Raji (cell line): ENCODE data around the gene TELO2.

Source experiments
- POLR2A ChIP-seq: IDR thresholded peaks from 2 replicates; pipeline ENCODE4 v1.6.1; 2011; ENCODE audit warnings: low read depth, low read length, control low read depth; ENCODE audit not compliant: insufficient read depth

The TELO2 gene

GRCh38 chr16:1539720-1540555 is 46.8 kb downstream of the TELO2 start:
- no peak for TF ChIP-seq POLR2A

DNA sequence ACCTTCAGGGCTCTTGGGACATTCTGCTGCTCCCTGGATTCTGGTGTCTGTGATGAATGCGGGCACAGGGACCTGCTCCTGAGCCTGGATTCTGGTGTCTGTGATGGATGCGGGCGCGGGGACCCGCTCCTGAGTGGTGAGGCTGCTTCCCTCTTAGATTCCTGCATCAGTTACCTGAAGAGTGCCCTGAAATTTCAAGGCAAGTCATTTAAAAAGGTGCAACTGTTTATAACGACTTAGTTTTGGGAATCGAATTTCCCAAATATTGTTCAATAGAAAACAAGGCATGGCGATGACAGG is 47.3 kb downstream of the TELO2 start:
- TF ChIP-seq POLR2A = no peak

- TF ChIP-seq POLR2A = no peak
Measured at GRCh38 chr16:1541293-1542165, 48.4 kb downstream of the TELO2 start.

GRCh38 chr16:1542166-1542500 is 49.0 kb downstream of the TELO2 start:
- no peak for TF ChIP-seq POLR2A

DNA sequence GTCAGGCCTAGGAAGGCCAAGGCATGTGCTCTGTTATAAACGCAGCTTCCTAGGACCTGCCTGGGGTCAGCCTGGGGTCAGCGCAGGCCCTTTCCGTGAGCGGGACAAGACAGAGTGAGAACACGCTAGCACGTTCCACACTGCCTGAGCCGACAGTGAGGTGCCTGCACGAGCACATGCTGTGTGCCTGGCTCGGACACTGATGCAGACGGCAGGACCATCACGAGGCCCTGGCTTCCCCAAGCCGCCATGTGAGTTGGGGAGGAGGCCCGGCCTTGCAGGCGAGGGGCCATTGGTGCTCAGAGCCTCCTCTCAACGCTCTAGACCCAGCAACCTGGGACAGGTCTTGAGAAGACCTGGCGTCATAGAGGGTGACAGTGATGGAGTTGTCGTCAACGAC is 49.4 kb downstream of the TELO2 start:
- TF ChIP-seq POLR2A = no peak

DNA sequence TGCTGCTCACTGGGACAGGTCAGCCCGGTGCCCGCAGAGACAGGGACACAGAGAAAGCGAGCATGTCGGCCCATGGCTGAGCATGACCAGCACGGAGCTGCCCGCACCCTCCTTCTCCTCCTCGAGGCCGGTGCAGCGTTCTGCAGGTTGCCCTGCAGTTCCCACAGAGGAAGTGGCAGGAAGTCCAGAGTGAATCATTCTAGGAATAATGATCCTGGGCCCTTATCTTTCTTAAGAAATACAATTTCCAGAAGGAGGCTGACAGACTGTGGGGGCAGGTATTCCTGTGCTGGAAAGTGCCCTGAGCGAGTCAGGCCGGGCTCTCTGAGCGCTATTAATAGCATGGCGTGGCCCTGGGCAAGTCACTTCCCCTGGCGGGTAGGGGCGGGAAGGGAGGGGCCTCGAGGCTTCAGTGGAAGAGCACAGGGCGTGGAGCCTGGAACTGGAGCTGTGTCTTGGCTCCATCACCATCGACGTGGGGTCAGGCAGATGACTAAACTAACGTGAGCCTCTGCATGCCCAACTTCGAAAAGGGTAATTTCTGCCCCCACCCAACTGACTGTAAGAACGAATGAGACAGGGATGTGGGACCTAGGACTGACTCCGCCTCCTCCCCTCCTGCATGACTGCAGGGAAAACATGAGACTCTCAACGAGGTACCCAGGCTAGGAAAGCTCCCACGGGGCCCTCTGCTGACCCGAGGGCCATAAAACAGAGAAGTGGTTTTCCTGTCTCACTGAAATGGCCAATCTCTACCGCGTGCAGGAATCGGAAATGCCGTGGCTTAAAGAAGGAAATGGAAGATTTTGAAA is 50.1 kb downstream of the TELO2 start:
- no peak for TF ChIP-seq POLR2A

DNA sequence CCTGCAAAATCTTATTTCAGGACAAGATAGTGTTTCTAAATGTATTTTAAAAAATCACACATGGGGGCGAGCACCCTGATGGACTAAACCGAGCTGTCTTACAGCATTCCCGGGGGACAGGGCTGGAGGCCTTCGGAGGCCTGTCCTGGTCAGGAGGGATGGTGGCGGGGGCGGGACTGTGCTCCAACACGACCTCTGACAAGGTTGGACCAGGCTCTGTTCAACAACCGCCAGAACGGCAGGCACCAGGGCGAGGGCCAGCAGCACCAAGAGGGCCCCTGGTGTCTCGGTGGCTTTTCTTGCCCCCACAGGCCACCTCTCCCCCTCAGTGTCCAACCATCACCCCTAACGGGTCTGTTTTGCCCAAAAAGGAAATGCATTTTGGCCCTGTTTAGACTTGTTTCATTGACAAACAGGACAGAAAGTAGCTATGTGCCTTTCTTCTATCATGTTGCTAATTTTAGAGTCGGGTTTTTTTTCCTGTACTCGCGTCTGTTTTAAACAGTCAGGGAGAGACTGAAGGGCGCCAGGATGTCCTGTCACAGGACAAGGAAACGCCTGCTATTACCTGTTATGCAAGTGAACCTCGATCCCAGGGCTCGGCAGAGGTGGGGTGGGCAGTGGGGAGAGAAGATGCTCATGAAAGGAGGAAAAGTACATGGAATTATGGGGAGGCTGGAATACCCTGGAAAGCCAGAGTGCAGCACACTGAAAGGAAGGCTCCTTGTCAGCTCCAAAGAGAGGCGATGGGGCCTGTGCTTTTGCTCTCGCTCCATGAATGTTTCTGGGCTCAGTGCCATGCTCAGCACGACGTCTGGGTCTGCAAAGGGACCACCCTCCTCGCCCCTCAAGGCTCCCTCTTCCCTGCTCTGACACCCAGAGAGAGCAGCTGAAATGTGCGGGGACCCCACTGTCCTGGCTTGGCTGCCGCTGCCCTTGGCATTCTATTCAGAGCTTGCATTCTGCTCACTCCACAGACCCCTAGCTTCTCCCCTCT is 52.2 kb downstream of the TELO2 start:
- no peak for TF ChIP-seq POLR2A

DNA sequence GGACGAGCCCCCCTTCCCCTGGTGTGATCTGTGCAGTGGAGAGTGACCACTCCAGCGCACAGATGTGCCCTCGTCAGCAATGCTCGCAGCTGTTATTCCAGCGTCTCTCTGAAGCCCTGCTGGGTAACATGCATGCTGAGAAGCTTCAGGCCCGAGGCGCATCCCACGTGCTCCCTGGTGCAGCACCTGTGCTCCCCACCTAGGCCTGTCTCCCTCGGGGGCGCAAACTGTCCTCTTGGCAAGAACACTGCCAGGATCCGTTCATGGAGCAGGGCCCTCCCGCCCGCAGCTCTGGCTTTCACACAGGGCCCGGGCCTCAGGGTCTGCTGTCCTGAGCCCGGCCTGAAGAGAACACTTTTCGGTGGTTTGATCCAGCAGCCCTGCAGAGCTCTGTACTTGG is 53.3 kb downstream of the TELO2 start:
- TF ChIP-seq POLR2A = no peak

DNA sequence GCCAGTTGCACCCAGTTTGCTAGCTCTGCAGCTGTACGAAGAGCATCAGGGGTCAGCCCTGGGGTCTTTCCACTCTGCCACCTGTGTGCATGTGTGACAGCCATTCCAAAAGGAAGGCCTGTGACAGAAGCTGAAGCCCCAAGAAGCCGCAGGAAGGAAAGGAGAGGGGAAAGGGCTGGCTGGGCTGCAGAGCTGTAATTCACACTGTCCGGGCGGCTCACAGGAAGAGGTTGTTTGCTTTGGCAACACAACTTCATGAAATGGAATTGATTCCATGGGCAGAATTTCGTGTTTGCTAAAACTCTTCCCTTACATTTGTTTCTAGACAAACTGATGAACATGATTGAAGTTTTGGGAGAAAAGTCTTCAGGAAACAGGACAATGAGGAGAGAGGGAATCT is 55.1 kb downstream of the TELO2 start:
- TF ChIP-seq POLR2A = no peak

DNA sequence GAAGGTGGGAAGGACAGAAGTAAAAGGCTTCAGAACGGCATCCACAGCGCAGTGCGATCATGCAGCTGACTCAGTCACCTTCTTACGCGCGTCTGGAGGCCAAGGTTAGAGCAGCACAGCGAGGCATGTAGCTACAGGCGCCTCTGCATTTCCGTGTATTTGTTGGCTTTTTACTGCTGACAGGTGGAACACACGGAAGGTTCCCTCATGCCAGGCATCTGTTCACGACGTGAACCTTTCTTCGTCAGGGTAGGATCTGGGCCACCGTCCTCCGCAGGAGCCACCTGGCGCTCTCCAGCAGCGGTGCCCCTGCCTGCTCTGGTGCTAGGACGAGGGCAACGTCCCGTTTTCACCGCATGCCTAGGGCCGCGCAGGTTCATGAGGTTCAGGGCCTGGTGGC is 55.6 kb downstream of the TELO2 start:
- TF ChIP-seq POLR2A = no peak

DNA sequence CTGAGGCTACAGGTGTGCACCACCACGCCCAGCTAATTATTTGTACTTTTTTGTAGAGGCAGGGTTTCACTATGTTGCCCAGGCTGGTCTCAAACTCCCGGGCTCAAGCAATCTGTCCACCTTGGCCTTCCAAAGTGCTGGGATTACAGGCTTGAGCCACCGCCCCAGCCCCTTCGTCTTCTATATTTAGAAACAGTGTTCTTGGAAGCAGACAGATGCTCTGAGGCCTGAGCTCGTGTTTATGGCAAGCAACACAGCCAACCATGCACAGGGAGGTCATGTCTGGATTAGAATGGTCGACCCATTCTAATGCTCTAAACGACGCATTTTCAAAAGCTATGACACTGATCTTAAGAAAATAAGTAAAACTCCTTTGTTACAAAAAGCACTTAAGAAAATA is 56.9 kb downstream of the TELO2 start:
- TF ChIP-seq POLR2A = no peak

DNA sequence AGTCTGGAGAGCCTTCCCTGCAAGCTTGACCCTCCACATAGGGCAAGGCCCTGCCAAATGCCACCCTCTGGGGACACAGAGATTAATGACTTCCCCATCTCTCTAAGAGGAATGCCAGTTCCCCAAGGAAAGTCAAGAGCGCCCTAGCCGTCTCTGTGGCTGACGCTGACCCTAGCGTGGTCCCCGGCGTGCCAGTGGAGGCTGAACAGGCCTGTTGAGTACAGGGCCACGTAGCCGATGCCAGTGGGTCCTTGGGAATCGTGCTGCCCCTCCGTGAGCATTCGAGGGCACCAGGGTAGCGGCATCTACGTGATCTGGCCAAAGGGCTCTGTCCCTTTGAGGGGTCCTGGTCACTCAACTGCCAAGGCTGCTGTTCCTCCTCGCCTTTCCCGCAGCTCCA is 57.5 kb downstream of the TELO2 start:
- TF ChIP-seq POLR2A = no peak

DNA sequence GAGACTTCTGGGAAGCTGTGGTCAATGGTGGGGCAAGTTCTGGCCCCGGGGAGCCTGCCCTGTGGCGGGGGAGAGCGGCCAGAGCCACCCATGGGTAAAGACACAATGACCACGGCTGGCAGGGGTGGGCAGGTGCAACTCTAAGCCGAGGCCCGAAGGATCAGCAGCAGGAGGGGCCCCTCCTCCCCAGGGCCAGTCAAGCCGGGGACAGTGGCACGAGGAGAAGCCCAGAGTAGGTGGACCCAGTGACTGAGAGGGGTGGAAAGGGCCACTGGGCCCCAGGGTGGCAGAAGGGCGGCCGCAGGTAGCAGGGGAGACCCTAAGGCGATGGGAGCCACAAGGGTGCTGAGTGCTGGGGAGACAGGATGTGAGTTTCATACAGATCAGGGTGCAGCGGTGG is 58.0 kb downstream of the TELO2 start:
- no peak for TF ChIP-seq POLR2A

DNA sequence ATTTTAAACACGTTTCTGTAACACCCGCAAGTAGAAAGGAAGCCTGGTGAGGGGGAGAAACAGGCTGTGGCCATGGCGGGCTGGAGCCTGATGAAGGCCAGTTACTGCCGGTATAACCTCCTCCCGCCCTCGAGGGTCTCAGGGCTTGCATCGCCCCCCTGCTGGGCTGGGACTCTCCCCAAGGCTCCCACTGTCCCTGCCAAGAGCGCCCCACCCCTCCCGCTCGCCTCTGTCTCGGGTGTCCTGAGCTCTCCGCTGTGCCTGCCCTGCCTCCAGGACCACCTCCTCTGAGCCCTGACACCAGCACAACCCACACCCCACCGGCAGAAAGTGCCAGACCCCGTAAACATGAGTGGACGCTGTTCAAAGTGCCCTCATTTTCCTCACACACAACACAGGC is 59.0 kb downstream of the TELO2 start:
- TF ChIP-seq POLR2A = no peak
